GM12878 (cell line): ENCODE results near the gene CLIC5. TPM values are rescaled to one million over a fixed set of nuclear protein-coding genes. Genes with fewer than 3 reads are reported as not detected.

ENCODE experiments used
- ATAC-seq: fragments of 200-7000 bp; cut with Tn5 transposase; 3 replicates; pipeline ENCODE4 v1.9.1; 2020; ENCODE audit warnings: mild to moderate bottlenecking, moderate library complexity
- BruUV-seq: library from RNA; stranded (reverse); fragments of 400-500 nt; replicated peaks from 2 replicates; lab custom pipeline; 2021; lab: Mats Ljungman, UMichigan
- CTCF ChIA-PET: fragments of 300-600 bp; sonication (Branson Sonifier 250); formaldehyde crosslinking; extraction: SDS; loops from one replicate; lab custom pipeline; 2021; ENCODE audit warnings: inconsistent platforms; lab: Yijun Ruan, JAX
- POLR2A ChIA-PET: fragments of 350-600 bp; formaldehyde crosslinking; extraction: SDS; loops from one replicate; lab custom pipeline; 2021; ENCODE audit warnings: inconsistent platforms; lab: Charles Lee
- RAD21 ChIA-PET: fragments of 300-600 bp; sonication (Branson Sonifier 250); formaldehyde crosslinking; loops from one replicate; lab custom pipeline; 2023; ENCODE audit warnings: antibody characterized with exemption; ENCODE audit not compliant: unreplicated experiment; lab: Charles Lee
- SMC1A ChIA-PET: fragments of 300-600 bp; sonication (Branson Sonifier 250); formaldehyde crosslinking; loops from one replicate; lab custom pipeline; 2023; ENCODE audit not compliant: unreplicated experiment, uncharacterized antibody; lab: Charles Lee
- DNase-seq: peaks from one replicate; pipeline ENCODE4 v3.0.0-alpha.2; 2011; ENCODE audit warnings: low read depth, low spot score
- FAIRE-seq: peaks from 3 replicates; lab custom pipeline; 2011; peaks lifted over from hg19 to GRCh38; lab: Jason Lieb, UNC
- H2AFZ ChIP-seq: 2 replicates; pipeline ENCODE4 v1.6.0; 2011; ENCODE audit warnings: low read depth, low read length, control low read depth; ENCODE audit not compliant: control insufficient read depth
- H3K27ac ChIP-seq: 2 replicates; pipeline ENCODE4 v1.5.1; 2011; ENCODE audit warnings: control low read depth; ENCODE audit not compliant: control insufficient read depth, insufficient read depth
- H3K27me3 ChIP-seq, 2 experiments: replicated peaks in 1 of 2; 2 replicates each; pipeline versions ENCODE4 v1.6.0 to v1.6.1; 2011; ENCODE audit warnings: low read length in 1 of 2; ENCODE audit not compliant: control insufficient read depth in 2 of 2, insufficient read depth in 2 of 2
- H3K36me3 ChIP-seq, 2 experiments: 2 replicates each; pipeline ENCODE4 v1.5.1; 2011; ENCODE audit warnings: low read length in 1 of 2; ENCODE audit not compliant: control insufficient read depth in 2 of 2, insufficient read depth in 2 of 2
- H3K4me1 ChIP-seq: 2 replicates; pipeline ENCODE4 v1.6.1; 2011; ENCODE audit warnings: mild to moderate bottlenecking, low read length, moderate library complexity, mixed read lengths; ENCODE audit not compliant: control insufficient read depth, insufficient read depth
- H3K4me2 ChIP-seq: 2 replicates; pipeline ENCODE4 v1.6.0; 2011; ENCODE audit warnings: control low read depth; ENCODE audit not compliant: control insufficient read depth, insufficient read depth
- H3K4me3 ChIP-seq: fragments of 200-600 bp; sonication (generic); 2 replicates; pipeline ENCODE4 v1.5.1; 2016
- H3K79me2 ChIP-seq: 2 replicates; pipeline ENCODE4 v1.6.0; 2011; ENCODE audit warnings: low read length; ENCODE audit not compliant: control insufficient read depth, insufficient read depth
- H3K9ac ChIP-seq: 2 replicates; pipeline ENCODE4 v1.8.0; 2011; ENCODE audit warnings: low read length, control low read depth, mixed read lengths; ENCODE audit not compliant: control insufficient read depth, insufficient read depth
- H3K9me3 ChIP-seq: replicated peaks from 3 replicates; pipeline ENCODE4 v1.5.1; 2011; ENCODE audit warnings: mild to moderate bottlenecking, low read length; ENCODE audit not compliant: control insufficient read depth, insufficient read depth
- H4K20me1 ChIP-seq: 2 replicates; pipeline ENCODE4 v1.6.0; 2011; ENCODE audit not compliant: control insufficient read depth, insufficient read depth
- ATF3 ChIP-seq: IDR thresholded peaks from 2 replicates; pipeline ENCODE4 v1.6.1; 2011; ENCODE audit warnings: low read depth, mild to moderate bottlenecking, low read length, moderate library complexity, borderline replicate concordance; ENCODE audit errors: extremely low read depth
- BACH1 ChIP-seq: fragments of 450-650 bp; IDR thresholded peaks from 2 replicates; pipeline ENCODE4 v1.6.1; 2017; ENCODE audit warnings: mild to moderate bottlenecking, borderline replicate concordance
- CHD1 ChIP-seq: IDR thresholded peaks from 2 replicates; pipeline ENCODE4 v1.6.1; 2012; ENCODE audit warnings: low read depth, low read length, improper control_type of control experiment
- DPF2 ChIP-seq: fragments of 450-650 bp; IDR thresholded peaks from 2 replicates; pipeline ENCODE4 v1.6.1; 2017; ENCODE audit warnings: mild to moderate bottlenecking
- EED ChIP-seq: sonication (generic); IDR thresholded peaks from 2 replicates; pipeline ENCODE4 v1.6.1; 2016; ENCODE audit warnings: antibody characterized with exemption, low read depth
- MAX ChIP-seq: IDR thresholded peaks from 2 replicates; pipeline ENCODE4 v1.6.1; 2012; ENCODE audit warnings: low read depth, low read length, improper control_type of control experiment
- MTA2 ChIP-seq: fragments of 450-650 bp; IDR thresholded peaks from 2 replicates; pipeline ENCODE4 v1.6.1; 2016; ENCODE audit warnings: low read depth, mild to moderate bottlenecking, moderate library complexity
- MTA3 ChIP-seq: IDR thresholded peaks from 2 replicates; pipeline ENCODE4 v1.6.1; 2012; ENCODE audit warnings: low read length, inconsistent platforms, borderline replicate concordance
- PML ChIP-seq: IDR thresholded peaks from 2 replicates; pipeline ENCODE4 v1.6.1; 2012; ENCODE audit warnings: low read length, inconsistent platforms
- RB1 ChIP-seq: fragments of 450-650 bp; formaldehyde crosslinking; IDR thresholded peaks from 2 replicates; pipeline ENCODE4 v1.6.1; 2017; ENCODE audit warnings: mild to moderate bottlenecking, borderline replicate concordance
- RELA ChIP-seq: fragments of 450-650 bp; IDR thresholded peaks from 2 replicates; pipeline ENCODE4 v1.8.0; 2014; ENCODE audit warnings: borderline replicate concordance; ENCODE audit not compliant: partially characterized antibody
- SMAD5 ChIP-seq: IDR thresholded peaks from 2 replicates; pipeline ENCODE4 v1.6.1; 2016; ENCODE audit warnings: antibody characterized with exemption, low read depth
- SRF ChIP-seq, 2 experiments: IDR thresholded peaks; 2 replicates each; pipeline ENCODE4 v1.6.1; 2011; ENCODE audit warnings: low read depth in 2 of 2, low read length in 2 of 2, mild to moderate bottlenecking in 1 of 2, moderate library complexity in 1 of 2
- TCF12 ChIP-seq: IDR thresholded peaks from 2 replicates; pipeline ENCODE4 v1.6.1; 2011; ENCODE audit warnings: low read depth, mild to moderate bottlenecking, low read length
- TCF7 ChIP-seq: IDR thresholded peaks from 2 replicates; pipeline ENCODE4 v1.6.1; 2014; ENCODE audit warnings: antibody characterized with exemption, borderline replicate concordance
- YBX1 ChIP-seq: fragments of 450-650 bp; IDR thresholded peaks from 2 replicates; pipeline ENCODE4 v1.6.1; 2016; ENCODE audit warnings: antibody characterized with exemption
- ZNF207 ChIP-seq: fragments of 450-650 bp; IDR thresholded peaks from 2 replicates; pipeline ENCODE4 v1.6.1; 2014; ENCODE audit warnings: antibody characterized with exemption, mild to moderate bottlenecking, borderline replicate concordance
- ZSCAN29 ChIP-seq: fragments of 450-650 bp; IDR thresholded peaks from 2 replicates; pipeline ENCODE4 v1.6.1; 2017; ENCODE audit warnings: mild to moderate bottlenecking, moderate library complexity
- WGBS: methylation state at CpG from one replicate; pipeline ENCODE4 v1.1.6; 2016; ENCODE audit warnings: low lambda C conversion rate; ENCODE audit not compliant: insufficient replicate concordance, insufficient coverage; ENCODE audit errors: missing lambda C conversion rate; 5-methylcytosine and 5-hydroxymethylcytosine counted together
- in situ Hi-C: fragments of 300-500 bp; cut with MboI; formaldehyde crosslinking; loops from 9 replicates; pipeline ENCODE4 v1.14.3; 2018; ENCODE audit warnings: mixed read lengths
- intact Hi-C: fragments of 100-400 bp; cut with micrococcal nuclease; formaldehyde crosslinking; loops from one replicate; pipeline ENCODE4 v1.14.2; 2022; ENCODE audit not compliant: unreplicated experiment
- polyA plus RNA-seq, 11 experiments: library from polyadenylated mRNA; depleted of rRNA in 4 of 11; unstranded in 6 of 11; stranded (reverse) in 5 of 11; fragments of >200 nt; fragmentation: Nextera tagmentation in 4 of 11; fragmentation: Illumina TruSeq in 1 of 11; extraction: Ambion mirVana in 4 of 11; extraction: Trizol in 1 of 11; gene quantifications; 1 replicate in 1 of 11; 2 replicates in 10 of 11; pipeline versions ENCODE4 v1.2.1 to v1.2.3, GENCODE V29; 2011 to 2016; ENCODE audit warnings: inconsistent platforms in 2 of 11, missing spikeins in 2 of 11, low read depth in 1 of 11
- total RNA-seq, 4 experiments: library from RNA; depleted of rRNA in 3 of 4; stranded (reverse); fragments of >200 nt in 3 of 4; fragmentation: Illumina TruSeq in 1 of 4; extraction: Trizol in 1 of 4; gene quantifications; 2 replicates each; pipeline versions ENCODE4 v1.2.1 to v1.2.3, GENCODE V29; 2013 to 2021
- TF ChIP-seq, protein P1 (sequence below): IDR thresholded peaks from 2 replicates; pipeline ENCODE4 v1.6.1; 2011; ENCODE audit warnings: borderline replicate concordance, low read depth, mild to moderate bottlenecking, moderate library complexity, low read length; ENCODE audit not compliant: insufficient read depth, poor library complexity, severe bottlenecking
- TF ChIP-seq, protein P2 (sequence below): fragments of 450-650 bp; IDR thresholded peaks from 2 replicates; pipeline ENCODE4 v1.6.1; 2017; ENCODE audit warnings: mild to moderate bottlenecking, low read depth, inconsistent platforms; ENCODE audit not compliant: poor library complexity, severe bottlenecking

The CLIC5 gene
- total and polyA plus RNA-seq, 10 of the 15 experiments (the other 5 are each of a cell fraction or from before 2014, with no cell fraction given) = 0.01 to 0.08 (median 0.02) TPM; not detected in 7

DNA sequence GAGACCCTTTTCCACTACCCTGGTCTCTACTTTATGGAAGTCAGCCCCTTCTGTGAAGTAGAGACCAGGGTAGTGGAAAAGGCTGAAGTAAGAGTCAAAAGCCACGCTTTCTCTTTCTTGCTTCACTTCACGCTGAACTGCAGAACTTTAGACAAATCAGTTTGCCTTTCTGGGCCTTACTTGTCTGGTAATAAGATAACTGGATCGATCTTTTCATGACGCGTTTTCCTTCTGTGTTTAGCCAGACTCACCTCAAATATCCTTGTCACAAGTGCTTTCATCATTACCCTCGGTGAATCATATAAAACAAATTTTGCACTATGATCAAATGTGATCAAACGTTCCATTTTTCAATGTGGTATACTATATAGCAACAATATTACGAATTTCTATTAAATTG is 170.7 kb downstream of the CLIC5 start (continued):
- TF ChIP-seq, protein P1, sequence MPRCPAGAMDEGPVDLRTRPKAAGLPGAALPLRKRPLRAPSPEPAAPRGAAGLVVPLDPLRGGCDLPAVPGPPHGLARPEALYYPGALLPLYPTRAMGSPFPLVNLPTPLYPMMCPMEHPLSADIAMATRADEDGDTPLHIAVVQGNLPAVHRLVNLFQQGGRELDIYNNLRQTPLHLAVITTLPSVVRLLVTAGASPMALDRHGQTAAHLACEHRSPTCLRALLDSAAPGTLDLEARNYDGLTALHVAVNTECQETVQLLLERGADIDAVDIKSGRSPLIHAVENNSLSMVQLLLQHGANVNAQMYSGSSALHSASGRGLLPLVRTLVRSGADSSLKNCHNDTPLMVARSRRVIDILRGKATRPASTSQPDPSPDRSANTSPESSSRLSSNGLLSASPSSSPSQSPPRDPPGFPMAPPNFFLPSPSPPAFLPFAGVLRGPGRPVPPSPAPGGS = no peak
- no peak for TF ChIP-seq MAX

- Histone ChIP-seq H3K4me3 (no peak overlapping the region), H3K9ac (no peak overlapping the region), H3K36me3 (no peaks in the 10 kb centered on the region), H3K79me2 (no peaks in the 10 kb centered on the region), H3K4me2 (no peak overlapping the region), H3K27ac (no peak overlapping the region), H3K9me3 (no peaks in the 10 kb centered on the region), H4K20me1 (no peaks in the 10 kb centered on the region), H3K27me3 (peaks cover 0 to 2% of the 10 kb centered on the region in 2 experiments; a peak in 1 of 4 replicates), H3K4me1 (no peaks in the 10 kb centered on the region), H2AFZ (no peak overlapping the region)
- FAIRE-seq (no peak), DNase-seq (no peak), ATAC-seq (no peak)
- RAD21 ChIA-PET = no interaction called here
- POLR2A ChIA-PET = interaction anchor here (0.5 to 0.7 kb wide), 2 partner anchors 15 to 532 kb away, joined by 3 to 4 read pairs; no protein-coding TSS in a partner anchor
- BruUV-seq = no TSS peak
- in situ Hi-C loops = no loop called here
- SMC1A ChIA-PET = interaction anchor here (0.8 kb wide), 1 partner anchor 19 kb away, joined by 3 read pairs; no protein-coding TSS in a partner anchor
- 59% methylated on average over 7 of the region's 8 CpGs for WGBS
- intact Hi-C loops = no loop called here
- CTCF ChIA-PET = interaction anchor here (1.1 kb wide), 1 partner anchor 79 kb away, joined by 3 read pairs; no protein-coding TSS in a partner anchor
- TF ChIP-seq SRF (IDR thresholded peaks at IDR 0.05; ENCODE audit: low read depth in 2 of 2, low read length in 2 of 2) (no peak), CHD1 (no peak), TCF7 (no peak), ZNF207 (no peak), RELA (no peak), MTA2 (no peak), ZSCAN29 (no peak), YBX1 (no peak), ATF3 (no peak), TCF12 (no peak), RB1 (no peak), DPF2 (no peak), MTA3 (no peak), SMAD5 (no peak), EED (no peak), PML (no peak), BACH1 (no peak)
- TF ChIP-seq, protein P2, sequence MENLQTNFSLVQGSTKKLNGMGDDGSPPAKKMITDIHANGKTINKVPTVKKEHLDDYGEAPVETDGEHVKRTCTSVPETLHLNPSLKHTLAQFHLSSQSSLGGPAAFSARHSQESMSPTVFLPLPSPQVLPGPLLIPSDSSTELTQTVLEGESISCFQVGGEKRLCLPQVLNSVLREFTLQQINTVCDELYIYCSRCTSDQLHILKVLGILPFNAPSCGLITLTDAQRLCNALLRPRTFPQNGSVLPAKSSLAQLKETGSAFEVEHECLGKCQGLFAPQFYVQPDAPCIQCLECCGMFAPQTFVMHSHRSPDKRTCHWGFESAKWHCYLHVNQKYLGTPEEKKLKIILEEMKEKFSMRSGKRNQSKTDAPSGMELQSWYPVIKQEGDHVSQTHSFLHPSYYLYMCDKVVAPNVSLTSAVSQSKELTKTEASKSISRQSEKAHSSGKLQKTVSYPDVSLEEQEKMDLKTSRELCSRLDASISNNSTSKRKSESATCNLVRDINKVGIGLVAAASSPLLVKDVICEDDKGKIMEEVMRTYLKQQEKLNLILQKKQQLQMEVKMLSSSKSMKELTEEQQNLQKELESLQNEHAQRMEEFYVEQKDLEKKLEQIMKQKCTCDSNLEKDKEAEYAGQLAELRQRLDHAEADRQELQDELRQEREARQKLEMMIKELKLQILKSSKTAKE = no peak
These were observed 171.7 kb downstream of the CLIC5 start for GRCh38 chr6:45843848-45844521.
